ENCODE data around the gene PLXNA4. TPM values are rescaled to one million over a fixed set of nuclear protein-coding genes. Genes with fewer than 3 reads are reported as not detected.

PLXNA4 gene
- polyA plus RNA-seq, 2 of the 4 experiments (the other 2 are of a cell fraction), result 0.12 to 0.34 TPM

GRCh38 chr7:132607656-132608055, 31.4 kb upstream of the PLXNA4 start:
- CTCF ChIA-PET, result no interaction called here
- DNase-seq (ENCODE audit: low read depth in 1 of 2, low spot score in 1 of 2), result no peak
- WGBS (ENCODE audit: missing lambda C conversion rate), result 5% methylated on average over 2 of the region's 2 CpGs
- no peak for ATAC-seq
- H3K27ac ChIP-seq, result no peak overlapping the region
- no peak overlapping the region for H3K4me3 ChIP-seq
- H3K9me3 ChIP-seq, result no peaks in the 10 kb centered on the region
- no peak overlapping the region for H3K4me2 ChIP-seq
- H3K4me1 ChIP-seq, result no peaks in the 10 kb centered on the region
- TF ChIP-seq BHLHE40 (IDR thresholded peaks at IDR 0.05; ENCODE audit: low read depth, low read length) (no peak), MAFK (IDR thresholded peaks at IDR 0.05; ENCODE audit: partially characterized antibody) (no peak), ESRRA (IDR thresholded peaks at IDR 0.05; ENCODE audit: borderline replicate concordance, low read length) (no peak), EHF (CRISPR knock-in tag; IDR thresholded peaks at IDR 0.05) (no peak), CBX8 (IDR thresholded peaks at IDR 0.05) (no peak), FOSL2 (IDR thresholded peaks at IDR 0.05) (no peak), FOSL2 (CRISPR knock-in tag; IDR thresholded peaks at IDR 0.05) (no peak), HDAC2 (IDR thresholded peaks at IDR 0.05) (no peak), CHD4 (IDR thresholded peaks at IDR 0.05; ENCODE audit: borderline replicate concordance) (no peak)
- FAIRE-seq, result no peak
- POLR2A ChIA-PET, result no interaction called here

- no peaks in the 10 kb centered on the region for H3K9me3 ChIP-seq
- H3K27ac ChIP-seq, result no peak overlapping the region
- DNase-seq (ENCODE audit: low read depth in 1 of 2, low spot score in 1 of 2) (no peak), FAIRE-seq (no peak), ATAC-seq (no peak)
- no peak overlapping the region for H3K4me3 ChIP-seq
- WGBS (ENCODE audit: missing lambda C conversion rate), result 5% methylated on average over 4 of the region's 4 CpGs
- no peak for TF ChIP-seq ZC3H11A (IDR thresholded peaks at IDR 0.05)
- H3K4me1 ChIP-seq, result no peaks in the 10 kb centered on the region
- no peak overlapping the region for H3K4me2 ChIP-seq
- ChIA-PET POLR2A (no interaction called here), CTCF (no interaction called here)
Measured at GRCh38 chr7:132604121-132604520, 27.9 kb upstream of the PLXNA4 start.

- CTCF ChIA-PET, result interaction anchor here (0.6 to 1.6 kb wide), 3 partner anchors 22 to 840 kb away, joined by 3 to 7 read pairs (median 3); no protein-coding TSS in a partner anchor
- FAIRE-seq (no peak), ATAC-seq (no peak), DNase-seq (ENCODE audit: low read depth in 1 of 2, low spot score in 1 of 2) (no peak)
- Histone ChIP-seq H3K4me2 (no peak overlapping the region), H3K9me3 (no peaks in the 10 kb centered on the region), H3K27ac (no peak overlapping the region), H3K4me1 (no peaks in the 10 kb centered on the region), H3K4me3 (no peak overlapping the region)
- POLR2A ChIA-PET, result no interaction called here
- TF ChIP-seq MAX (IDR thresholded peaks at IDR 0.05) (no peak), TFCP2L1 (CRISPR knock-in tag; IDR thresholded peaks at IDR 0.05) (no peak), SREBF2 (IDR thresholded peaks at IDR 0.05) (no peak), GATA3 (IDR thresholded peaks at IDR 0.05; ENCODE audit: borderline replicate concordance) (no peak), EP300 (IDR thresholded peaks at IDR 0.05) (no peak), PBX3 (IDR thresholded peaks at IDR 0.05) (no peak), FOSB (CRISPR knock-in tag; IDR thresholded peaks at IDR 0.05) (no peak), CTCF (IDR thresholded peaks at IDR 0.05) (no peak), BHLHE40 (IDR thresholded peaks at IDR 0.05; ENCODE audit: low read depth, low read length) (no peak), SMC3 (IDR thresholded peaks at IDR 0.05) (no peak), E2F6 (IDR thresholded peaks at IDR 0.05; ENCODE audit: borderline replicate concordance, low read depth) (no peak), RFX5 (IDR thresholded peaks at IDR 0.05) (no peak), PHF8 (IDR thresholded peaks at IDR 0.05; ENCODE audit: borderline replicate concordance, low read depth) (no peak), NR3C1 (IDR thresholded peaks at IDR 0.05) (no peak), MAZ (IDR thresholded peaks at IDR 0.05; ENCODE audit: borderline replicate concordance, low read depth, low read length) (no peak), EHMT2 (IDR thresholded peaks at IDR 0.05; ENCODE audit: low read depth) (no peak), CEBPB (IDR thresholded peaks at IDR 0.05) (no peak), MYC (IDR thresholded peaks at IDR 0.05; ENCODE audit: borderline replicate concordance, low read length) (no peak)
- WGBS (ENCODE audit: missing lambda C conversion rate), result 19% methylated on average over 6 of the region's 6 CpGs
Measured at GRCh38 chr7:132603220-132603833, 27.1 kb upstream of the PLXNA4 start.

All from A549 (cell line).